Measurements from ENCODE around the gene PDK1.

PDK1 gene

DNA sequence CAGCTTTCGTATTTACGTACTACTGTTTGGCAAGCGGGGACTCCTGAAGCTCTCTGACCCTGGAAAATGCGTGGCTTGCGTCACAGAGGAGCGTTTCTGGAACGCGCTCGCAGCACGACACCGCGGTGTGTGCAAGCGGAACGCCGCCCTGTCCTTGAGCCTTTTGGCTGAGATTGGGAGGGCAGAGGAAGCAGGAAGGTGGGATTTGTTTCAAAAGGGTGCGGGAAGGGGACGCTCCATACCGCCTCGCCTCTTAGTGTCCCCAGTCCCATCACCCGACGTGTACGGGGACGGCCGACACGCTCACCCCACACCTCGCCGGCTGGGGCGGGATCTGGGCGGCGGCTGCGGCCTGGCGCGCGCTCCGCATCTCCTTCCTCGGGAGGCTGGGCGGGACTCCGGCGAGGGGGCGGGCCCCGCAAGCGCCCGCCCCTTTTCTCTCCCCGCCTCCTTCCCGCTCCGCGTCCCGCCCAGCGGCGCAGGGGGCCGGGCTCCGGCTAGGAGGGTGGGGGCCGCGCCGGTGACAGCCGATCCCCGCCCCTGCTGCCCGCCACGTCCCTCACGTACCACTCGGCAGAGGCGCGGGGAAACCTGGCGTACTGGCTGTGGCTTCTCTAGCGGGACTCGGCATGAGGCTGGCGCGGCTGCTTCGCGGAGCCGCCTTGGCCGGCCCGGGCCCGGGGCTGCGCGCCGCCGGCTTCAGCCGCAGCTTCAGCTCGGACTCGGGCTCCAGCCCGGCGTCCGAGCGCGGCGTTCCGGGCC is at the start of gene PDK1:
Gene PDK1 (plus strand): TSS at position 569 of the 762 bp plus-strand sequence. CDS start 61 bp downstream, at position 630.
- Histone ChIP-seq H3K9me3 (no peaks in the 10 kb centered on the region), H3K36me3 (peaks cover 23% of the 10 kb centered on the region), H3K4me3 (ENCODE audit: low read depth in 1 of 2, low read length in 1 of 2) (peak within 1 kb of the TSS; percentile 83 to 84), H3K4me1 (ENCODE audit: control insufficient read depth in 1 of 2, insufficient read depth in 1 of 2, low read depth in 1 of 2, low read length in 1 of 2) (peaks cover 25 to 27% of the 10 kb centered on the region in 2 experiments), H3K27me3 (peaks cover 4% of the 10 kb centered on the region), H3K27ac (peak within 1 kb of the TSS; percentile 95)
- TF ChIP-seq, protein P1, sequence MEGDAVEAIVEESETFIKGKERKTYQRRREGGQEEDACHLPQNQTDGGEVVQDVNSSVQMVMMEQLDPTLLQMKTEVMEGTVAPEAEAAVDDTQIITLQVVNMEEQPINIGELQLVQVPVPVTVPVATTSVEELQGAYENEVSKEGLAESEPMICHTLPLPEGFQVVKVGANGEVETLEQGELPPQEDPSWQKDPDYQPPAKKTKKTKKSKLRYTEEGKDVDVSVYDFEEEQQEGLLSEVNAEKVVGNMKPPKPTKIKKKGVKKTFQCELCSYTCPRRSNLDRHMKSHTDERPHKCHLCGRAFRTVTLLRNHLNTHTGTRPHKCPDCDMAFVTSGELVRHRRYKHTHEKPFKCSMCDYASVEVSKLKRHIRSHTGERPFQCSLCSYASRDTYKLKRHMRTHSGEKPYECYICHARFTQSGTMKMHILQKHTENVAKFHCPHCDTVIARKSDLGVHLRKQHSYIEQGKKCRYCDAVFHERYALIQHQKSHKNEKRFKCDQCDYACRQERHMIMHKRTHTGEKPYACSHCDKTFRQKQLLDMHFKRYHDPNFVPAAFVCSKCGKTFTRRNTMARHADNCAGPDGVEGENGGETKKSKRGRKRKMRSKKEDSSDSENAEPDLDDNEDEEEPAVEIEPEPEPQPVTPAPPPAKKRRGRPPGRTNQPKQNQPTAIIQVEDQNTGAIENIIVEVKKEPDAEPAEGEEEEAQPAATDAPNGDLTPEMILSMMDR (IDR thresholded peaks at IDR 0.05): peak; percentile 36

DNA sequence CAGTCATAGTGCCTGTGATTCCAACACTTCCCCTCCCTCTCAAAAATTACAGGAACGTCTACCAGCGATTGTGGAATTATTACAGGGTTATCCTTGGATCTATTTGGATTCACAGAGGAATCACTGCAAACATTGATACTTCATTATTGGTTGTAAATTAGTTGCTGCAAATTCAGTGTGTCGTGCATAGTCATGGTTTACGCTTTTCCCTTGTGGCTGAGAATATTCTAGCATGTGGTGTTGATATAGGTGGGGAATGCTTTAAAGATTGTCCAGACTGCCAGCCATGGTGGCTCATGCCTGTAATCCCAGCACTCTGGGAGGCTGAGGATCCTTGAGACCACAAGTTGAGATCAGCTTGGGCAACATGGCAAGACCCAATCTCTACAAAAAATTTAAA is 48.7 kb upstream of the PDK1 start:
- peaks cover 19 to 28% of the 10 kb centered on the region in 2 experiments for H3K4me1 ChIP-seq (ENCODE audit: control insufficient read depth in 1 of 2, insufficient read depth in 1 of 2, low read depth in 1 of 2, low read length in 1 of 2)
- TF ChIP-seq, protein P1 (IDR thresholded peaks at IDR 0.05): no peak
- no peaks in the 10 kb centered on the region for H3K27me3 ChIP-seq
- no peak overlapping the region for H3K27ac ChIP-seq
- peaks cover 9% of the 10 kb centered on the region for H3K36me3 ChIP-seq
- H3K4me3 ChIP-seq (ENCODE audit: low read depth in 1 of 2, low read length in 1 of 2): no peak overlapping the region
- no peaks in the 10 kb centered on the region for H3K9me3 ChIP-seq

DNA sequence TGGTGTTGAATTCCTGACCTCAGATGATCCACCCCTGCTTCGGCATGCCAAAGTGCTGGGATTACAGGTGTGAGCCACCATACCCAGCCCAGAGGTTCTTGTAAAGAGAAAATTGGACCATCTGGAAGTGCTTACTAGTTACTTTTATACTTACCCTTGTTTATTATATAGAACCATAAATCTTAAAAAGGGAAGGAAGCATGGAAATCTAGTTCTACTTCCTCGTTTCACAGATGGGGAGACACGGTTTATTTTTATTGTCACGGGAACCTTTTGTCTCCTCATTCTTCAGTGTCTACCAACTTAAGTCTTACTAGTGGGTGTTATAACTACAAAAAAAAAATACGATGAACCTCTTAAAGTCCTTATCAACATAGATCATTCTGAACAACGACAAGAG is 45.8 kb upstream of the PDK1 start:
- H3K4me3 ChIP-seq (ENCODE audit: low read depth in 1 of 2, low read length in 1 of 2): no peak overlapping the region
- peak overlapping the region; percentile 63 for H3K27ac ChIP-seq
- no peaks in the 10 kb centered on the region for H3K27me3 ChIP-seq
- peaks cover 26 to 38% of the 10 kb centered on the region in 2 experiments for H3K4me1 ChIP-seq (ENCODE audit: control insufficient read depth in 1 of 2, insufficient read depth in 1 of 2, low read depth in 1 of 2, low read length in 1 of 2)
- no peaks in the 10 kb centered on the region for H3K9me3 ChIP-seq
- TF ChIP-seq, protein P1 (IDR thresholded peaks at IDR 0.05): no peak
- H3K36me3 ChIP-seq: no peaks in the 10 kb centered on the region

DNA sequence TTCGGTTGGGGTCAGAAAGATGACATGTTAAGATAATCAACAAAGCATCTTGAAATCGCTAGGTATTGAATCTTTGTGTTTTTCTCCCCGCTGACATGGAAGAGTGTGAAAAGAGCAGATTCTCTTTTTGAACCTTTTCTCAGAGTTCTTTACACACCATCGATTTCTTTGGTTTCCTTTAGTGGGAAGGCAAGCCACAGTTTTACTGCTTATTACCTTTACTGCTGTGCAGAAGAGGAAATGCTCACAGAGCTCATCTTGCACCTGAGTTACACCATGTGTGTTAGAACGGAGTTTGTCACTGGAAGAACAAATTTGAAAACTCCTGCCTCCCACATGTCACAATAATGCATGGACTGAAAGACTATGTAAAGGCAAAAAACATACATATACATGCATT is 45.3 kb upstream of the PDK1 start:
- H3K4me1 ChIP-seq (ENCODE audit: control insufficient read depth in 1 of 2, insufficient read depth in 1 of 2, low read depth in 1 of 2, low read length in 1 of 2): peaks cover 25 to 39% of the 10 kb centered on the region in 2 experiments
- no peaks in the 10 kb centered on the region for H3K27me3 ChIP-seq
- H3K9me3 ChIP-seq: no peaks in the 10 kb centered on the region
- H3K4me3 ChIP-seq (ENCODE audit: low read depth in 1 of 2, low read length in 1 of 2): no peak overlapping the region
- H3K27ac ChIP-seq: peak overlapping the region; percentile 63
- H3K36me3 ChIP-seq: no peaks in the 10 kb centered on the region
- TF ChIP-seq, protein P1 (IDR thresholded peaks at IDR 0.05): no peak

DNA sequence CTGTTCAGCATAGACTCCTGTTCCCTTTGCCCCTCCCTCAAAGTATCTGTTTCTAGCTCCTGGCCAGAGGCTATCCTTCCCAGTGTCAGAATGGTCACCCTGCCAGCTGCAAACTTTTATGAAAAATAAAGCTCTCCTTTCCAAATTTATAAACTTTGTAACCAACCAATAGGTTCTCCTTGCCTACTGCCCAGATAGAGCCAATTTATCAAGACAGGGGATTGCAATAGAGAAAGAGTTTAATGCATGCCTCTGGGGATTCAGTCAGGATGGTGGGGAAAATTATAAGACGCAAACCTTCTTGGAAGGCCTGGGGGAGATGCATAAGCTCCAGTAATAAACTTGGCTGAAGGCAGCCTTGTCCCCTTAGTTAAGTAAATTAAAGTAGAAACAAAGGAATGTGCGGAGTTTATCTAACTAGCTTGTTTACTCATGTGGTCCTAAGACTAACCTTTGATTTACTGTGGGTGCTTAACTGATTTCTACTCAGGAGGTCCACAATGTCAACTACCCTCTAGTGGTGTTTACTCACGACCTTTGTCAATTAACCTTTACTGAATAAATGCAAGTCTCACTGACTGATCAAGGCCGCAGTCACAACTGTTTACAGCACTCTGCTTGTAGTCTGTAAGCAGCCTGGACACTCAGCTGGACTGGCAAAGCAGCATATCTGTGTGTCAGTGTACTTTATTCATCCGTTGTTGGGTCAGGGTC is 42.9 kb upstream of the PDK1 start:
- TF ChIP-seq, protein P1 (IDR thresholded peaks at IDR 0.05): no peak
- Histone ChIP-seq H3K9me3 (no peaks in the 10 kb centered on the region), H3K27me3 (no peaks in the 10 kb centered on the region), H3K4me3 (ENCODE audit: low read depth in 1 of 2, low read length in 1 of 2) (no peak overlapping the region), H3K27ac (peak overlapping the region; percentile 89), H3K36me3 (no peaks in the 10 kb centered on the region), H3K4me1 (ENCODE audit: control insufficient read depth in 1 of 2, insufficient read depth in 1 of 2, low read depth in 1 of 2, low read length in 1 of 2) (peaks cover 25 to 46% of the 10 kb centered on the region in 2 experiments)
